PC-9 (cell line): Measurements from ENCODE around the gene SHANK2. TPM values are rescaled to one million over a fixed set of nuclear protein-coding genes. Genes with fewer than 3 reads are reported as not detected.

ENCODE experiments used
- BruUV-seq: library from RNA; stranded (reverse); fragments of 400-500 nt; replicated peaks from 2 replicates; lab custom pipeline; 2021; lab: Mats Ljungman, UMichigan
- CTCF ChIA-PET: fragments of 300-600 bp; sonication (Branson Sonifier 250); formaldehyde crosslinking; loops from one replicate; lab custom pipeline; 2022; ENCODE audit warnings: antibody characterized with exemption; lab: Charles Lee
- POLR2A ChIA-PET: fragments of 300-600 bp; sonication (Branson Sonifier 250); formaldehyde crosslinking; loops from one replicate; lab custom pipeline; 2022; ENCODE audit warnings: antibody characterized with exemption; ENCODE audit not compliant: unreplicated experiment; lab: Charles Lee
- DNase-seq, 2 experiments: peaks; one replicate each; pipeline versions ENCODE4 v3.0.0 to v3.0.0-alpha.2; 2015 to 2022; ENCODE audit warnings: mixed read lengths in 1 of 2
- H2AFZ ChIP-seq: fragments of 200-600 bp; sonication (generic); 2 replicates; pipeline ENCODE4 v1.8.1; 2017; ENCODE audit warnings: antibody characterized with exemption
- H3F3A ChIP-seq: fragments of 200-600 bp; sonication (generic); 2 replicates; pipeline ENCODE4 v1.8.1; 2017; ENCODE audit warnings: antibody characterized with exemption, mild to moderate bottlenecking, low read depth; ENCODE audit not compliant: insufficient read depth
- H3K27ac ChIP-seq: fragments of 200-600 bp; sonication (generic); 2 replicates; pipeline ENCODE4 v1.6.1; 2016; ENCODE audit warnings: mixed run types
- H3K27me3 ChIP-seq: fragments of 200-600 bp; sonication (generic); 2 replicates; pipeline ENCODE4 v1.6.1; 2016; ENCODE audit warnings: low read depth, mixed run types; ENCODE audit not compliant: insufficient read depth
- H3K36me3 ChIP-seq: fragments of 200-600 bp; sonication (generic); 2 replicates; pipeline ENCODE4 v1.6.1; 2016; ENCODE audit warnings: low read depth, mixed run types
- H3K4me1 ChIP-seq: fragments of 200-600 bp; sonication (generic); replicated peaks from 2 replicates; pipeline ENCODE4 v1.6.1; 2016; ENCODE audit warnings: mixed run types; ENCODE audit not compliant: insufficient read depth
- H3K4me2 ChIP-seq: fragments of 200-600 bp; sonication (generic); 2 replicates; pipeline ENCODE4 v1.6.1; 2017; ENCODE audit warnings: mixed run types
- H3K4me3 ChIP-seq: fragments of 200-600 bp; sonication (generic); 2 replicates; pipeline ENCODE4 v1.6.1; 2016; ENCODE audit warnings: mixed run types
- H3K79me2 ChIP-seq: fragments of 200-600 bp; sonication (generic); 2 replicates; pipeline ENCODE4 v1.6.1; 2017; ENCODE audit warnings: low read depth, mixed run types
- H3K9me2 ChIP-seq: fragments of 200-600 bp; sonication (generic); 2 replicates; pipeline ENCODE4 v1.8.1; 2017; ENCODE audit warnings: mild to moderate bottlenecking; ENCODE audit not compliant: insufficient read depth
- H3K9me3 ChIP-seq: fragments of 200-600 bp; sonication (generic); 2 replicates; pipeline ENCODE4 v1.8.1; 2016; ENCODE audit warnings: low read depth; ENCODE audit not compliant: insufficient read depth
- H4K20me1 ChIP-seq: fragments of 200-600 bp; sonication (generic); 2 replicates; pipeline ENCODE4 v1.8.1; 2017; ENCODE audit not compliant: insufficient read depth
- CTCF ChIP-seq: fragments of 200-600 bp; sonication (generic); conservative IDR thresholded peaks from 2 replicates; pipeline ENCODE4 v1.6.1; 2017; ENCODE audit warnings: mixed run types, antibody characterized with exemption, mild to moderate bottlenecking, moderate library complexity
- EZH2 ChIP-seq: fragments of 200-600 bp; sonication (generic); IDR thresholded peaks from 2 replicates; pipeline ENCODE4 v1.8.0; 2017; ENCODE audit warnings: antibody characterized with exemption, low read depth
- intact Hi-C: fragments of 100-400 bp; cut with micrococcal nuclease; formaldehyde crosslinking; loops from one replicate; pipeline ENCODE4 v1.10.0; 2022; ENCODE audit not compliant: unreplicated experiment
- total RNA-seq: library from RNA; stranded (reverse); gene quantifications from 2 replicates; pipeline ENCODE4 v1.2.3, GENCODE V29; 2021

Gene SHANK2
- total RNA-seq, 1 experiment from 2014 or later = 50.5 TPM

DNA sequence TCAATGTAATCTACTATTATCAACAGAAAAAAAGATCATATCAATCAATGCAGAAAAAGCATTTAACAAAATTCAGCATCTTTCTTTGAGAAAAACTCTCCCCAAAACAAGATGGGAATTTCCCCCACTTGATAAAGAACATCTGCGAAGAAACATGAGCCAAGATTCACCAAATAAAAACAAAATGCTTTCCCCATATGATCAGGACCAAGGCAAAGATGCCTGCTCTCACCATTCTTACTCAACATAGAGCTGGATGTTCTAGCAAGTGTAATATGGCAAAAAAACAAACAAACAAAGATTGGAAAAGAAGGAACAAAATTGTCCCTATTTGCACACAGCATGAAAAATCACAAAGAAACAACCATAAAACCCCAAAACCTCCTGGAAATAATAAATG lies 23.4 kb downstream of the SHANK2 start:
- POLR2A ChIA-PET = no interaction called here
- H3K27ac ChIP-seq = no peak overlapping the region
- peaks cover 17% of the 10 kb centered on the region for H3K9me3 ChIP-seq
- H3K79me2 ChIP-seq = peaks cover 10% of the 10 kb centered on the region; the same call in 1 of the 2 replicates
- TF ChIP-seq CTCF (no peak), EZH2 (no peak)
- CTCF ChIA-PET = interaction anchor here (0.6 kb wide), 1 partner anchor 1681 kb away, joined by 3 read pairs; no protein-coding TSS in a partner anchor
- H3F3A ChIP-seq = no peaks in the 10 kb centered on the region
- H3K27me3 ChIP-seq = no peaks in the 10 kb centered on the region
- H4K20me1 ChIP-seq = no peaks in the 10 kb centered on the region
- BruUV-seq = no TSS peak
- H3K36me3 ChIP-seq = peaks cover 9% of the 10 kb centered on the region; the same call in 1 of the 2 replicates
- no peaks in the 10 kb centered on the region for H3K4me1 ChIP-seq
- intact Hi-C loops = no loop called here
- H3K4me2 ChIP-seq = no peak overlapping the region
- no peaks in the 10 kb centered on the region for H3K9me2 ChIP-seq
- H3K4me3 ChIP-seq = no peak overlapping the region
- no peak for DNase-seq
- H2AFZ ChIP-seq = no peak overlapping the region

DNA sequence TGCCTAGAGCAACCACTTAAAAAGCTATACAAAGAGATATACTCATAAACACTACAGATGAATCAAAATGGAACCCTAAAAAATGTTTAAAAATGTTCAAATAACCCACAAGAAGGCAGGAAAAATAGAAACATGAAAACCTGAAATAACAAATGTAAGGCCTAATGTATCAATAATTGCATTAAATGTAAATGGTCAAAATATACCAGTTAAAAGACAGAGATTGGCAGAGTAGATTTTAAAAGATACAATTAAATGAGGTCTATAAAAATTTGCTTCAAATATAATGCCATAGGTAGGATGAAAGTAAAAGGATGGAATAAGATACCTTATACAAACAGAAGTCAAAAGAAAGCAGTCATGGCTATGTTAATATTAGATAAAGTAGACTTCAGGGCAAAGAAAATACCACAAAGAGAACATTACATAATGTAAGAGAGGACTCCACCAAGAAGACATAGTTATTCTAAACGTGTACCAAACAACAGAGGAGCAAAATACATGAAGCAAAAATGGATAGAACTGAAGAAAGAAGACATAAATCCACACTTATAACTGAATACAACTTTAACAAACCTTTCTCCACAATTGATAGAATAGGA lies 25.2 kb downstream of the SHANK2 start:
- no peaks in the 10 kb centered on the region for H4K20me1 ChIP-seq
- no peaks in the 10 kb centered on the region for H3F3A ChIP-seq
- CTCF ChIA-PET = no interaction called here
- no peak overlapping the region for H3K4me2 ChIP-seq
- no peak overlapping the region for H3K27ac ChIP-seq
- no peak for DNase-seq
- POLR2A ChIA-PET = no interaction called here
- BruUV-seq = no TSS peak
- no peaks in the 10 kb centered on the region for H3K9me2 ChIP-seq
- H3K9me3 ChIP-seq = peaks cover 17% of the 10 kb centered on the region
- no peak overlapping the region for H3K4me3 ChIP-seq
- H3K79me2 ChIP-seq = peaks cover 10% of the 10 kb centered on the region; the same call in 1 of the 2 replicates
- TF ChIP-seq CTCF = no peak
- TF ChIP-seq EZH2 = no peak
- no peak overlapping the region for H2AFZ ChIP-seq
- no peaks in the 10 kb centered on the region for H3K27me3 ChIP-seq
- H3K4me1 ChIP-seq = no peaks in the 10 kb centered on the region
- intact Hi-C loops = no loop called here
- H3K36me3 ChIP-seq = peaks cover 9% of the 10 kb centered on the region; the same call in 1 of the 2 replicates

GRCh38 chr11:71223671-71224660 lies 28.4 kb downstream of the SHANK2 start:
- H3K27me3 ChIP-seq = no peaks in the 10 kb centered on the region
- H4K20me1 ChIP-seq = peaks cover 5% of the 10 kb centered on the region; the same call in 1 of the 2 replicates
- no peak overlapping the region for H2AFZ ChIP-seq
- H3K36me3 ChIP-seq = peaks cover 9% of the 10 kb centered on the region; the same call in 1 of the 2 replicates
- H3K9me3 ChIP-seq = peaks cover 17% of the 10 kb centered on the region
- H3K27ac ChIP-seq = no peak overlapping the region
- no peak for TF ChIP-seq EZH2
- no peaks in the 10 kb centered on the region for H3K9me2 ChIP-seq
- no peak for DNase-seq
- H3F3A ChIP-seq = no peaks in the 10 kb centered on the region
- H3K79me2 ChIP-seq = 0 out of 2 replicates have a peak, but pooled peaks cover 2% of the 10 kb centered on the region
- no peak overlapping the region for H3K4me2 ChIP-seq
- no TSS peak for BruUV-seq
- CTCF ChIA-PET = no interaction called here
- intact Hi-C loops = no loop called here
- no peaks in the 10 kb centered on the region for H3K4me1 ChIP-seq
- POLR2A ChIA-PET = no interaction called here
- H3K4me3 ChIP-seq = no peak overlapping the region
